Fibroblast of pulmonary artery (primary cell): ENCODE data around the gene FUZ.

ENCODE experiments used
- DNase-seq: peaks from one replicate; pipeline ENCODE4 v3.0.0-alpha.2; 2010; ENCODE audit warnings: low read depth
- H3K4me3 ChIP-seq: replicated peaks from 2 replicates; pipeline ENCODE4 v1.5.1; 2011; ENCODE audit warnings: low read depth, mild to moderate bottlenecking, control low read depth, low read length, moderate library complexity
- CTCF ChIP-seq: IDR thresholded peaks from 2 replicates; pipeline ENCODE4 v1.5.1; 2011; ENCODE audit warnings: mild to moderate bottlenecking, control low read depth, low read length, inconsistent platforms; ENCODE audit errors: missing control alignments

Gene FUZ

GRCh38 chr19:49791776-49792445 lies 21.2 kb downstream of the FUZ start:
- H3K4me3 ChIP-seq = no peak overlapping the region
- DNase-seq = no peak
- TF ChIP-seq CTCF = no peak

- no peak for TF ChIP-seq CTCF
- no peak overlapping the region for H3K4me3 ChIP-seq
- peak; percentile 68 for DNase-seq
Measured at GRCh38 chr19:49790866-49791265, 22.2 kb downstream of the FUZ start.

- H3K4me3 ChIP-seq = no peak overlapping the region
- no peak for TF ChIP-seq CTCF
- no peak for DNase-seq
Measured at GRCh38 chr19:49788857-49789256, 24.2 kb downstream of the FUZ start.

- TF ChIP-seq CTCF = no peak
- no peak overlapping the region for H3K4me3 ChIP-seq
- DNase-seq = no peak
Measured at GRCh38 chr19:49787746-49788145, 25.3 kb downstream of the FUZ start.

- DNase-seq = peak; percentile 49
- TF ChIP-seq CTCF = no peak
- H3K4me3 ChIP-seq = no peak overlapping the region
Measured at GRCh38 chr19:49786376-49786820, 26.7 kb downstream of the FUZ start.

- TF ChIP-seq CTCF = no peak
- DNase-seq = no peak
- H3K4me3 ChIP-seq = no peak overlapping the region
Measured at GRCh38 chr19:49782515-49782914, 30.6 kb downstream of the FUZ start.

GRCh38 chr19:49781394-49781793 lies 31.7 kb downstream of the FUZ start:
- DNase-seq = no peak
- TF ChIP-seq CTCF = no peak
- H3K4me3 ChIP-seq = no peak overlapping the region
